GM12878 (cell line): ENCODE measurements around the gene LIG1. TPM values are rescaled to one million over a fixed set of nuclear protein-coding genes. Genes with fewer than 3 reads are reported as not detected.

Source experiments
- ATAC-seq: fragments of 200-7000 bp; cut with Tn5 transposase; 3 replicates; pipeline ENCODE4 v1.9.1; 2020; ENCODE audit warnings: mild to moderate bottlenecking, moderate library complexity
- BruUV-seq: library from RNA; stranded (reverse); fragments of 400-500 nt; replicated peaks from 2 replicates; lab custom pipeline; 2021; lab: Mats Ljungman, UMichigan
- CTCF ChIA-PET: fragments of 300-600 bp; sonication (Branson Sonifier 250); formaldehyde crosslinking; extraction: SDS; loops from one replicate; lab custom pipeline; 2021; ENCODE audit warnings: inconsistent platforms; lab: Yijun Ruan, JAX
- POLR2A ChIA-PET: fragments of 350-600 bp; formaldehyde crosslinking; extraction: SDS; loops from one replicate; lab custom pipeline; 2021; ENCODE audit warnings: inconsistent platforms; lab: Charles Lee
- RAD21 ChIA-PET: fragments of 300-600 bp; sonication (Branson Sonifier 250); formaldehyde crosslinking; loops from one replicate; lab custom pipeline; 2023; ENCODE audit warnings: antibody characterized with exemption; ENCODE audit not compliant: unreplicated experiment; lab: Charles Lee
- SMC1A ChIA-PET: fragments of 300-600 bp; sonication (Branson Sonifier 250); formaldehyde crosslinking; loops from one replicate; lab custom pipeline; 2023; ENCODE audit not compliant: unreplicated experiment, uncharacterized antibody; lab: Charles Lee
- DNase-seq: peaks from one replicate; pipeline ENCODE4 v3.0.0-alpha.2; 2011; ENCODE audit warnings: low read depth, low spot score
- FAIRE-seq: peaks from 3 replicates; lab custom pipeline; 2011; peaks lifted over from hg19 to GRCh38; lab: Jason Lieb, UNC
- H2AFZ ChIP-seq: 2 replicates; pipeline ENCODE4 v1.6.0; 2011; ENCODE audit warnings: low read depth, low read length, control low read depth; ENCODE audit not compliant: control insufficient read depth
- H3K27ac ChIP-seq: 2 replicates; pipeline ENCODE4 v1.5.1; 2011; ENCODE audit warnings: control low read depth; ENCODE audit not compliant: control insufficient read depth, insufficient read depth
- H3K27me3 ChIP-seq, 2 experiments: replicated peaks in 1 of 2; 2 replicates each; pipeline versions ENCODE4 v1.6.0 to v1.6.1; 2011; ENCODE audit warnings: low read length in 1 of 2; ENCODE audit not compliant: control insufficient read depth in 2 of 2, insufficient read depth in 2 of 2
- H3K36me3 ChIP-seq, 2 experiments: 2 replicates each; pipeline ENCODE4 v1.5.1; 2011; ENCODE audit warnings: low read length in 1 of 2; ENCODE audit not compliant: control insufficient read depth in 2 of 2, insufficient read depth in 2 of 2
- H3K4me1 ChIP-seq: 2 replicates; pipeline ENCODE4 v1.6.1; 2011; ENCODE audit warnings: mild to moderate bottlenecking, low read length, moderate library complexity, mixed read lengths; ENCODE audit not compliant: control insufficient read depth, insufficient read depth
- H3K4me2 ChIP-seq: 2 replicates; pipeline ENCODE4 v1.6.0; 2011; ENCODE audit warnings: control low read depth; ENCODE audit not compliant: control insufficient read depth, insufficient read depth
- H3K4me3 ChIP-seq: fragments of 200-600 bp; sonication (generic); 2 replicates; pipeline ENCODE4 v1.5.1; 2016
- H3K79me2 ChIP-seq: 2 replicates; pipeline ENCODE4 v1.6.0; 2011; ENCODE audit warnings: low read length; ENCODE audit not compliant: control insufficient read depth, insufficient read depth
- H3K9ac ChIP-seq: 2 replicates; pipeline ENCODE4 v1.8.0; 2011; ENCODE audit warnings: low read length, control low read depth, mixed read lengths; ENCODE audit not compliant: control insufficient read depth, insufficient read depth
- H3K9me3 ChIP-seq: replicated peaks from 3 replicates; pipeline ENCODE4 v1.5.1; 2011; ENCODE audit warnings: mild to moderate bottlenecking, low read length; ENCODE audit not compliant: control insufficient read depth, insufficient read depth
- H4K20me1 ChIP-seq: 2 replicates; pipeline ENCODE4 v1.6.0; 2011; ENCODE audit not compliant: control insufficient read depth, insufficient read depth
- CBFB ChIP-seq: IDR thresholded peaks from 2 replicates; pipeline ENCODE4 v1.6.1; 2016; ENCODE audit warnings: antibody characterized with exemption, low read depth
- EED ChIP-seq: sonication (generic); IDR thresholded peaks from 2 replicates; pipeline ENCODE4 v1.6.1; 2016; ENCODE audit warnings: antibody characterized with exemption, low read depth
- EGR1 ChIP-seq, 2 experiments: IDR thresholded peaks; 1 replicate in 1 of 2; 2 replicates in 1 of 2; pipeline ENCODE4 v1.6.1; 2011 to 2012; ENCODE audit warnings: low read depth in 2 of 2, low read length in 2 of 2, borderline replicate concordance in 1 of 2, mild to moderate bottlenecking in 1 of 2, moderate library complexity in 1 of 2
- HDGF ChIP-seq: fragments of 450-650 bp; IDR thresholded peaks from 2 replicates; pipeline ENCODE4 v1.6.1; 2016; ENCODE audit warnings: antibody characterized with exemption
- IRF4 ChIP-seq: IDR thresholded peaks from 2 replicates; pipeline ENCODE4 v1.6.1; 2011; ENCODE audit warnings: low read depth, low read length
- RCOR1 ChIP-seq: conservative IDR thresholded peaks from 2 replicates; pipeline ENCODE4 v1.6.1; 2012; ENCODE audit warnings: low read depth, low read length, improper control_type of control experiment
- TBL1XR1 ChIP-seq: IDR thresholded peaks from 2 replicates; pipeline ENCODE4 v1.6.1; 2012; ENCODE audit warnings: low read depth, low read length, improper control_type of control experiment
- ZZZ3 ChIP-seq: IDR thresholded peaks from 2 replicates; pipeline ENCODE4 v1.6.1; 2011; ENCODE audit warnings: low read depth; ENCODE audit not compliant: control insufficient read depth, insufficient read length
- WGBS: methylation state at CpG from one replicate; pipeline ENCODE4 v1.1.6; 2016; ENCODE audit warnings: low lambda C conversion rate; ENCODE audit not compliant: insufficient replicate concordance, insufficient coverage; ENCODE audit errors: missing lambda C conversion rate; 5-methylcytosine and 5-hydroxymethylcytosine counted together
- in situ Hi-C: fragments of 300-500 bp; cut with MboI; formaldehyde crosslinking; loops from 9 replicates; pipeline ENCODE4 v1.14.3; 2018; ENCODE audit warnings: mixed read lengths
- intact Hi-C: fragments of 100-400 bp; cut with micrococcal nuclease; formaldehyde crosslinking; loops from one replicate; pipeline ENCODE4 v1.14.2; 2022; ENCODE audit not compliant: unreplicated experiment
- polyA plus RNA-seq, 11 experiments: library from polyadenylated mRNA; depleted of rRNA in 4 of 11; unstranded in 6 of 11; stranded (reverse) in 5 of 11; fragments of >200 nt; fragmentation: Nextera tagmentation in 4 of 11; fragmentation: Illumina TruSeq in 1 of 11; extraction: Ambion mirVana in 4 of 11; extraction: Trizol in 1 of 11; gene quantifications; 1 replicate in 1 of 11; 2 replicates in 10 of 11; pipeline versions ENCODE4 v1.2.1 to v1.2.3, GENCODE V29; 2011 to 2016; ENCODE audit warnings: inconsistent platforms in 2 of 11, missing spikeins in 2 of 11, low read depth in 1 of 11
- total RNA-seq, 4 experiments: library from RNA; depleted of rRNA in 3 of 4; stranded (reverse); fragments of >200 nt in 3 of 4; fragmentation: Illumina TruSeq in 1 of 4; extraction: Trizol in 1 of 4; gene quantifications; 2 replicates each; pipeline versions ENCODE4 v1.2.1 to v1.2.3, GENCODE V29; 2013 to 2021
- TF ChIP-seq, protein P1 (sequence below): fragments of 450-650 bp; IDR thresholded peaks from 2 replicates; pipeline ENCODE4 v1.6.1; 2016; ENCODE audit warnings: mild to moderate bottlenecking, moderate library complexity, borderline replicate concordance
- TF ChIP-seq, protein P2 (sequence below): fragments of 450-650 bp; IDR thresholded peaks from 2 replicates; pipeline ENCODE4 v1.6.1; 2017; ENCODE audit warnings: mild to moderate bottlenecking, moderate library complexity
- TF ChIP-seq, protein P3 (sequence below): IDR thresholded peaks from 2 replicates; pipeline ENCODE4 v1.6.1; 2012; ENCODE audit warnings: low read depth, low read length, improper control_type of control experiment
- TF ChIP-seq, protein P4 (sequence below): fragments of 450-650 bp; IDR thresholded peaks from 2 replicates; pipeline ENCODE4 v1.6.1; 2014; ENCODE audit warnings: mild to moderate bottlenecking

Gene LIG1
- total and polyA plus RNA-seq, 10 of the 15 experiments (the other 5 are each of a cell fraction or from before 2014, with no cell fraction given), result 7.8 to 117 (median 73.7) TPM

DNA sequence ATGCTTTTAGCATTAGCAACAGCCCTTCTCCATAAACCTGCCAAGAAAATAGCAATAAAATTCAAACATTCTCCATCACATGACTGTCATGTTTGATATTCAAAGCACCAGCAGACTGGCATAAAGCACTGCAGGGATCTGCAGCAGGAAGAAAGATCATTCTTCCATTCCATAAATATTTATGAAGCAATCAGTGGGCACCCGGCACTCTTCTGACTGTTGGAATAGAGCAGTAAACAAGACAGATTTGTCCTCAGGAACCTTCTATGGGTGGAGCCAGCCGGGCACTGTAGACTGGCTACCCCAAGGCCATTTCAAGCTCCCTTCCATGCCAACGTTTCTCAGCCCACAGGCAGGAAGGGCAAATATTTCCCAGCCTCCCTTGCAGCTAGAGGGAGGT lies 85.1 kb downstream of the LIG1 start:
- Histone ChIP-seq H3K9ac (no peak overlapping the region), H3K27me3 (no peaks in the 10 kb centered on the region), H4K20me1 (no peaks in the 10 kb centered on the region), H3K27ac (no peak overlapping the region), H3K4me2 (no peak overlapping the region), H3K9me3 (no peaks in the 10 kb centered on the region), H3K79me2 (no peaks in the 10 kb centered on the region), H3K36me3 (no peaks in the 10 kb centered on the region), H3K4me3 (no peak overlapping the region), H2AFZ (no peak overlapping the region), H3K4me1 (no peaks in the 10 kb centered on the region)
- RAD21 ChIA-PET, result no interaction called here
- no TSS peak for BruUV-seq
- DNase-seq, result no peak
- WGBS, result 38% methylated on average over 3 of the region's 3 CpGs
- POLR2A ChIA-PET, result no interaction called here
- in situ Hi-C loops, result no loop called here
- ATAC-seq, result no peak
- FAIRE-seq, result no peak
- CTCF ChIA-PET, result interaction anchor here (1.4 kb wide), 1 partner anchor 123 kb away, joined by 5 read pairs; no protein-coding TSS in a partner anchor
- SMC1A ChIA-PET, result no interaction called here
- intact Hi-C loops, result no loop called here
- TF ChIP-seq HDGF (no peak), CBFB (no peak), EGR1 (IDR thresholded peaks at IDR 0.05; ENCODE audit: borderline replicate concordance in 1 of 2, low read depth in 2 of 2, low read length in 2 of 2) (no peak), IRF4 (no peak), RCOR1 (no peak), ZZZ3 (no peak), TBL1XR1 (no peak), EED (no peak)
- TF ChIP-seq, protein P1, sequence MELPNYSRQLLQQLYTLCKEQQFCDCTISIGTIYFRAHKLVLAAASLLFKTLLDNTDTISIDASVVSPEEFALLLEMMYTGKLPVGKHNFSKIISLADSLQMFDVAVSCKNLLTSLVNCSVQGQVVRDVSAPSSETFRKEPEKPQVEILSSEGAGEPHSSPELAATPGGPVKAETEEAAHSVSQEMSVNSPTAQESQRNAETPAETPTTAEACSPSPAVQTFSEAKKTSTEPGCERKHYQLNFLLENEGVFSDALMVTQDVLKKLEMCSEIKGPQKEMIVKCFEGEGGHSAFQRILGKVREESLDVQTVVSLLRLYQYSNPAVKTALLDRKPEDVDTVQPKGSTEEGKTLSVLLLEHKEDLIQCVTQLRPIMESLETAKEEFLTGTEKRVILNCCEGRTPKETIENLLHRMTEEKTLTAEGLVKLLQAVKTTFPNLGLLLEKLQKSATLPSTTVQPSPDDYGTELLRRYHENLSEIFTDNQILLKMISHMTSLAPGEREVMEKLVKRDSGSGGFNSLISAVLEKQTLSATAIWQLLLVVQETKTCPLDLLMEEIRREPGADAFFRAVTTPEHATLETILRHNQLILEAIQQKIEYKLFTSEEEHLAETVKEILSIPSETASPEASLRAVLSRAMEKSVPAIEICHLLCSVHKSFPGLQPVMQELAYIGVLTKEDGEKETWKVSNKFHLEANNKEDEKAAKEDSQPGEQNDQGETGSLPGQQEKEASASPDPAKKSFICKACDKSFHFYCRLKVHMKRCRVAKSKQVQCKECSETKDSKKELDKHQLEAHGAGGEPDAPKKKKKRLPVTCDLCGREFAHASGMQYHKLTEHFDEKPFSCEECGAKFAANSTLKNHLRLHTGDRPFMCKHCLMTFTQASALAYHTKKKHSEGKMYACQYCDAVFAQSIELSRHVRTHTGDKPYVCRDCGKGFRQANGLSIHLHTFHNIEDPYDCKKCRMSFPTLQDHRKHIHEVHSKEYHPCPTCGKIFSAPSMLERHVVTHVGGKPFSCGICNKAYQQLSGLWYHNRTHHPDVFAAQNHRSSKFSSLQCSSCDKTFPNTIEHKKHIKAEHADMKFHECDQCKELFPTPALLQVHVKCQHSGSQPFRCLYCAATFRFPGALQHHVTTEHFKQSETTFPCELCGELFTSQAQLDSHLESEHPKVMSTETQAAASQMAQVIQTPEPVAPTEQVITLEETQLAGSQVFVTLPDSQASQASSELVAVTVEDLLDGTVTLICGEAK, result no peak
- TF ChIP-seq, protein P2, sequence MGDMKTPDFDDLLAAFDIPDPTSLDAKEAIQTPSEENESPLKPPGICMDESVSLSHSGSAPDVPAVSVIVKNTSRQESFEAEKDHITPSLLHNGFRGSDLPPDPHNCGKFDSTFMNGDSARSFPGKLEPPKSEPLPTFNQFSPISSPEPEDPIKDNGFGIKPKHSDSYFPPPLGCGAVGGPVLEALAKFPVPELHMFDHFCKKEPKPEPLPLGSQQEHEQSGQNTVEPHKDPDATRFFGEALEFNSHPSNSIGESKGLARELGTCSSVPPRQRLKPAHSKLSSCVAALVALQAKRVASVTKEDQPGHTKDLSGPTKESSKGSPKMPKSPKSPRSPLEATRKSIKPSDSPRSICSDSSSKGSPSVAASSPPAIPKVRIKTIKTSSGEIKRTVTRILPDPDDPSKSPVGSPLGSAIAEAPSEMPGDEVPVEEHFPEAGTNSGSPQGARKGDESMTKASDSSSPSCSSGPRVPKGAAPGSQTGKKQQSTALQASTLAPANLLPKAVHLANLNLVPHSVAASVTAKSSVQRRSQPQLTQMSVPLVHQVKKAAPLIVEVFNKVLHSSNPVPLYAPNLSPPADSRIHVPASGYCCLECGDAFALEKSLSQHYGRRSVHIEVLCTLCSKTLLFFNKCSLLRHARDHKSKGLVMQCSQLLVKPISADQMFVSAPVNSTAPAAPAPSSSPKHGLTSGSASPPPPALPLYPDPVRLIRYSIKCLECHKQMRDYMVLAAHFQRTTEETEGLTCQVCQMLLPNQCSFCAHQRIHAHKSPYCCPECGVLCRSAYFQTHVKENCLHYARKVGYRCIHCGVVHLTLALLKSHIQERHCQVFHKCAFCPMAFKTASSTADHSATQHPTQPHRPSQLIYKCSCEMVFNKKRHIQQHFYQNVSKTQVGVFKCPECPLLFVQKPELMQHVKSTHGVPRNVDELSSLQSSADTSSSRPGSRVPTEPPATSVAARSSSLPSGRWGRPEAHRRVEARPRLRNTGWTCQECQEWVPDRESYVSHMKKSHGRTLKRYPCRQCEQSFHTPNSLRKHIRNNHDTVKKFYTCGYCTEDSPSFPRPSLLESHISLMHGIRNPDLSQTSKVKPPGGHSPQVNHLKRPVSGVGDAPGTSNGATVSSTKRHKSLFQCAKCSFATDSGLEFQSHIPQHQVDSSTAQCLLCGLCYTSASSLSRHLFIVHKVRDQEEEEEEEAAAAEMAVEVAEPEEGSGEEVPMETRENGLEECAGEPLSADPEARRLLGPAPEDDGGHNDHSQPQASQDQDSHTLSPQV, result no peak
- TF ChIP-seq, protein P3, sequence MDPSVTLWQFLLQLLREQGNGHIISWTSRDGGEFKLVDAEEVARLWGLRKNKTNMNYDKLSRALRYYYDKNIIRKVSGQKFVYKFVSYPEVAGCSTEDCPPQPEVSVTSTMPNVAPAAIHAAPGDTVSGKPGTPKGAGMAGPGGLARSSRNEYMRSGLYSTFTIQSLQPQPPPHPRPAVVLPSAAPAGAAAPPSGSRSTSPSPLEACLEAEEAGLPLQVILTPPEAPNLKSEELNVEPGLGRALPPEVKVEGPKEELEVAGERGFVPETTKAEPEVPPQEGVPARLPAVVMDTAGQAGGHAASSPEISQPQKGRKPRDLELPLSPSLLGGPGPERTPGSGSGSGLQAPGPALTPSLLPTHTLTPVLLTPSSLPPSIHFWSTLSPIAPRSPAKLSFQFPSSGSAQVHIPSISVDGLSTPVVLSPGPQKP, result no peak
- TF ChIP-seq, protein P4, sequence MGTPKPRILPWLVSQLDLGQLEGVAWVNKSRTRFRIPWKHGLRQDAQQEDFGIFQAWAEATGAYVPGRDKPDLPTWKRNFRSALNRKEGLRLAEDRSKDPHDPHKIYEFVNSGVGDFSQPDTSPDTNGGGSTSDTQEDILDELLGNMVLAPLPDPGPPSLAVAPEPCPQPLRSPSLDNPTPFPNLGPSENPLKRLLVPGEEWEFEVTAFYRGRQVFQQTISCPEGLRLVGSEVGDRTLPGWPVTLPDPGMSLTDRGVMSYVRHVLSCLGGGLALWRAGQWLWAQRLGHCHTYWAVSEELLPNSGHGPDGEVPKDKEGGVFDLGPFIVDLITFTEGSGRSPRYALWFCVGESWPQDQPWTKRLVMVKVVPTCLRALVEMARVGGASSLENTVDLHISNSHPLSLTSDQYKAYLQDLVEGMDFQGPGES, result no peak
